Ascending aorta (tissue), 2 donors: Measurements from ENCODE around the gene ZBTB11. TPM values are rescaled to one million over a fixed set of nuclear protein-coding genes. Genes with fewer than 3 reads are reported as not detected.

Experiments
- DNase-seq, 2 donors: peaks; one replicate each; pipeline ENCODE4 v3.0.0-alpha.2; 2019; ENCODE audit warnings: low spot score in 2 of 2
- H3K27ac ChIP-seq, 2 donors: fragments of 200-600 bp; sonication (generic); one replicate each; pipeline ENCODE4 v1.5.1; 2016 to 2017; ENCODE audit warnings: mild to moderate bottlenecking in 1 of 2
- H3K27me3 ChIP-seq: fragments of 200-600 bp; sonication (generic); one replicate; pipeline ENCODE4 v1.5.1; 2017
- H3K36me3 ChIP-seq, 2 donors: fragments of 200-600 bp; sonication (generic); one replicate each; pipeline ENCODE4 v1.5.1; 2016
- H3K4me1 ChIP-seq, 2 donors: fragments of 200-600 bp; sonication (generic); one replicate each; pipeline ENCODE4 v1.5.1; 2016 to 2017; ENCODE audit warnings: mild to moderate bottlenecking in 1 of 2
- H3K4me3 ChIP-seq, 2 donors: fragments of 200-600 bp; sonication (generic); one replicate each; pipeline ENCODE4 v1.5.1; 2016 to 2017; ENCODE audit warnings: mild to moderate bottlenecking in 1 of 2
- H3K9me3 ChIP-seq, 2 donors: fragments of 200-600 bp; sonication (generic); one replicate each; pipeline ENCODE4 v1.5.1; 2016
- intact Hi-C: fragments of 100-400 bp; cut with DNase I; formaldehyde crosslinking; loops from one replicate; pipeline ENCODE4 v1.15.1; 2023
- total RNA-seq: library from RNA; depleted of rRNA; stranded (reverse); fragments of >200 nt; gene quantifications from one replicate; pipeline ENCODE4 v1.1.0, GENCODE V29; 2016
- TF ChIP-seq, protein P1 (sequence below), 3 experiments: fragments of 200-600 bp in 2 of 3; fragments of 450-650 bp in 1 of 3; sonication (generic) in 2 of 3; IDR thresholded peaks; one replicate each; pipeline ENCODE4 v1.5.1; 2016 to 2019; ENCODE audit warnings: antibody characterized with exemption in 3 of 3, mild to moderate bottlenecking in 1 of 3, moderate library complexity in 1 of 3

The ZBTB11 gene, protein sequence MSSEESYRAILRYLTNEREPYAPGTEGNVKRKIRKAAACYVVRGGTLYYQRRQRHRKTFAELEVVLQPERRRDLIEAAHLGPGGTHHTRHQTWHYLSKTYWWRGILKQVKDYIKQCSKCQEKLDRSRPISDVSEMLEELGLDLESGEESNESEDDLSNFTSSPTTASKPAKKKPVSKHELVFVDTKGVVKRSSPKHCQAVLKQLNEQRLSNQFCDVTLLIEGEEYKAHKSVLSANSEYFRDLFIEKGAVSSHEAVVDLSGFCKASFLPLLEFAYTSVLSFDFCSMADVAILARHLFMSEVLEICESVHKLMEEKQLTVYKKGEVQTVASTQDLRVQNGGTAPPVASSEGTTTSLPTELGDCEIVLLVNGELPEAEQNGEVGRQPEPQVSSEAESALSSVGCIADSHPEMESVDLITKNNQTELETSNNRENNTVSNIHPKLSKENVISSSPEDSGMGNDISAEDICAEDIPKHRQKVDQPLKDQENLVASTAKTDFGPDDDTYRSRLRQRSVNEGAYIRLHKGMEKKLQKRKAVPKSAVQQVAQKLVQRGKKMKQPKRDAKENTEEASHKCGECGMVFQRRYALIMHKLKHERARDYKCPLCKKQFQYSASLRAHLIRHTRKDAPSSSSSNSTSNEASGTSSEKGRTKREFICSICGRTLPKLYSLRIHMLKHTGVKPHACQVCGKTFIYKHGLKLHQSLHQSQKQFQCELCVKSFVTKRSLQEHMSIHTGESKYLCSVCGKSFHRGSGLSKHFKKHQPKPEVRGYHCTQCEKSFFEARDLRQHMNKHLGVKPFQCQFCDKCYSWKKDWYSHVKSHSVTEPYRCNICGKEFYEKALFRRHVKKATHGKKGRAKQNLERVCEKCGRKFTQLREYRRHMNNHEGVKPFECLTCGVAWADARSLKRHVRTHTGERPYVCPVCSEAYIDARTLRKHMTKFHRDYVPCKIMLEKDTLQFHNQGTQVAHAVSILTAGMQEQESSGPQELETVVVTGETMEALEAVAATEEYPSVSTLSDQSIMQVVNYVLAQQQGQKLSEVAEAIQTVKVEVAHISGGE
- total RNA-seq = 16.5 TPM

DNA sequence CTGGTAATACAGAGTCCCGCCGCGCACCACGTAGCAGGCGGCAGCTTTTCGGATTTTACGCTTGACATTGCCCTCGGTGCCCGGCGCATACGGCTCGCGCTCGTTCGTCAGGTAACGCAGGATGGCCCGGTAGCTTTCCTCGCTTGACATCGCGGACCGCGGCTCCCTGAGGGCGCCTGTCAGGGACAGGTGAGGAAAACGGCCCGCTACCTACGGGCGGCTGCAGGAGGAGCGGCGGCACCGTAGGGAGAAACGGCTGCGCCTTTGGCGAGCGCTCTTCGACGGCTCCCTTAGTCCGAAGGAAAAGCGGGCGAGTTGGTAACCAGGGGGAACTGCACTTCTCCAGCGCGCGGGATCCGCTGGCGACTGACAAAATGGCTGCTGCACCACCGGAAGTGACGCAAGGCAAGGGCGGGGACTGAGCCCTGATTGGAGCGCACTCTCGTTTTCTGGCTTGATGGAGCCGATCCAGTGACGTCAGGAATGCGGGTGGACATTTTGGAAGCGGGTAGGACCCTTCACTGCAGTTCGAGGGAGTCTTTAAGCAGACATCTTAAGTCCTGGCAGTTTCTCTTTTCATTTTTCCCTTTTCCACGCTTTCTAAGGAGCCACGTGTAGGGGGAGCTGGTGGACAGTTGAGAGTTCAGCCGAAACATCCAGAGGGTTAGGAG is at the start of gene ZBTB11:
Gene ZBTB11, minus strand, starts transcription at position 368 of the 671 bp plus-strand sequence. Its CDS starts 218 bp downstream, at position 150.
- no peaks in the 10 kb centered on the region for H3K9me3 ChIP-seq
- peak within 1 kb of the TSS; percentile 93 to 95 for H3K27ac ChIP-seq
- DNase-seq = peak; percentile 97 to 100
- no peaks in the 10 kb centered on the region for H3K27me3 ChIP-seq
- TF ChIP-seq, protein P1, sequence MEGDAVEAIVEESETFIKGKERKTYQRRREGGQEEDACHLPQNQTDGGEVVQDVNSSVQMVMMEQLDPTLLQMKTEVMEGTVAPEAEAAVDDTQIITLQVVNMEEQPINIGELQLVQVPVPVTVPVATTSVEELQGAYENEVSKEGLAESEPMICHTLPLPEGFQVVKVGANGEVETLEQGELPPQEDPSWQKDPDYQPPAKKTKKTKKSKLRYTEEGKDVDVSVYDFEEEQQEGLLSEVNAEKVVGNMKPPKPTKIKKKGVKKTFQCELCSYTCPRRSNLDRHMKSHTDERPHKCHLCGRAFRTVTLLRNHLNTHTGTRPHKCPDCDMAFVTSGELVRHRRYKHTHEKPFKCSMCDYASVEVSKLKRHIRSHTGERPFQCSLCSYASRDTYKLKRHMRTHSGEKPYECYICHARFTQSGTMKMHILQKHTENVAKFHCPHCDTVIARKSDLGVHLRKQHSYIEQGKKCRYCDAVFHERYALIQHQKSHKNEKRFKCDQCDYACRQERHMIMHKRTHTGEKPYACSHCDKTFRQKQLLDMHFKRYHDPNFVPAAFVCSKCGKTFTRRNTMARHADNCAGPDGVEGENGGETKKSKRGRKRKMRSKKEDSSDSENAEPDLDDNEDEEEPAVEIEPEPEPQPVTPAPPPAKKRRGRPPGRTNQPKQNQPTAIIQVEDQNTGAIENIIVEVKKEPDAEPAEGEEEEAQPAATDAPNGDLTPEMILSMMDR (IDR thresholded peaks at IDR 0.05) = peak; percentile 40 to 66 (median 45)
- intact Hi-C loops = loop anchor here (1.0 to 5.0 kb wide), 8 partner anchors 9 to 1276 kb away; partner anchors contain the start of genes LNP1, NFKBIZ, NXPE3 and PCNP
- peaks cover 5 to 12% of the 10 kb centered on the region in 2 donors for H3K4me1 ChIP-seq
- H3K4me3 ChIP-seq = peak within 1 kb of the TSS; percentile 94 to 95
- H3K36me3 ChIP-seq = peaks cover 23 to 24% of the 10 kb centered on the region in 2 donors

DNA sequence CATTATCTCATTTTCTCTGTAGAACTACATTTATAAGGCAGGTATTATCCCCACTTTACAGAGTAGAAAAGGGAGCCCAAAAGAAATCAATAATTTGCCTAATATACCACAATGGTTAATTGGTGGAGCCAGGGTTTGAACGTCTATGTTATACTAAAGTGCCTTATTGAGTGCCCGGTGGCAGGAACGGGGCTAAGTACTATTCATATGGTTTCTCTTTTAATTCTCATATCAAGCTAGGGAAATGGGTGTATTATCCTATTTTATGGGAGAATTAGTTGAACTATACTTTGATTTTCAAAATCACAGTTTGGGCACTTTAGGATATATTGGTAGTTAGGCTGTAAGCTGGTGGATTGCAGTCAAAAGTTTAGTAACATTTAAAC is 49.0 kb upstream of the ZBTB11 start:
- Histone ChIP-seq H3K9me3 (no peaks in the 10 kb centered on the region), H3K27me3 (no peaks in the 10 kb centered on the region), H3K36me3 (no peaks in the 10 kb centered on the region), H3K4me1 (peaks cover 0 to 4% of the 10 kb centered on the region in 2 donors), H3K27ac (no peak overlapping the region), H3K4me3 (peak overlapping the region; percentile 70 to 75)
- DNase-seq = no peak
- TF ChIP-seq, protein P1 (IDR thresholded peaks at IDR 0.05) = no peak
- intact Hi-C loops = loop anchor here (2.0 kb wide), 1 partner anchor 39 kb away; the partner anchor contains the start of gene RPL24

DNA sequence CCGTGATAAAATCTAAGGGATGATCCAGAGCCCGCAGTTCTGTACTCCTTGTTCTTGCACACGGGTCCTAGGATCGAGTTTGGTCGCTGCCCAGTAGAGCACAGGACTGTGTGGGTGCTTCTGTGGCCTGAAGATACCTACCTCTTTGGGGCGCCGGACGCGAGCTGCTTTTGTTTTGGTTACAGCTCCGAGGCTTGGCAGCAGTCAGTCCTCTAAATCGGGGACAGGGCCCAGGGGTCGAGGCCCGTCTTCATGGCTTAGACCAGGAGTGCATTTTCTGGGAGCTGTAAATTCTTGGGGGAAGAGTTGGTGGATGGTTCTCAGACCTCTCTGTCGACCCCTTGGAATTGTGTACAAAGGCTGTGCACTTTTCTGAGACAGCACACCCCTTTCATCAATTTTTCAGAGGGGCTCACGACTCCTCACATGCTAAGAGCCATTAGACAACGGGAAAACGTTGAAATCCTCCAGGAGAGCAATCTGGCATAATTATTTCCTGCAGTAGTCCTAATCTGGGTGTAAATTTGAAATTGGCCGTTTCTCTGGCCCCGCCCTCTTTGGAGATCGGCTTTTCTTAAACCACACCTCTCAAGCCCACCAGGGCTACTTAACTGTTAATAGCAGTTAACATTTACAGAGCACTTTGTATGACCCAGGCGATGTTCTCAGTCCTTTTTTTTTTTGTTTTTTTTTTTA is 48.4 kb upstream of the ZBTB11 start:
- DNase-seq = peak in 1 of 2 donors; percentile 70
- peak overlapping the region; percentile 70 to 75 for H3K4me3 ChIP-seq
- intact Hi-C loops = loop anchor here (2.0 kb wide), 1 partner anchor 39 kb away; the partner anchor contains the start of gene RPL24
- no peaks in the 10 kb centered on the region for H3K36me3 ChIP-seq
- TF ChIP-seq, protein P1 (IDR thresholded peaks at IDR 0.05) = no peak
- H3K9me3 ChIP-seq = no peaks in the 10 kb centered on the region
- H3K4me1 ChIP-seq = peaks cover 0 to 4% of the 10 kb centered on the region in 2 donors
- H3K27me3 ChIP-seq = no peaks in the 10 kb centered on the region
- H3K27ac ChIP-seq = peak overlapping the region; percentile 54 to 72

DNA sequence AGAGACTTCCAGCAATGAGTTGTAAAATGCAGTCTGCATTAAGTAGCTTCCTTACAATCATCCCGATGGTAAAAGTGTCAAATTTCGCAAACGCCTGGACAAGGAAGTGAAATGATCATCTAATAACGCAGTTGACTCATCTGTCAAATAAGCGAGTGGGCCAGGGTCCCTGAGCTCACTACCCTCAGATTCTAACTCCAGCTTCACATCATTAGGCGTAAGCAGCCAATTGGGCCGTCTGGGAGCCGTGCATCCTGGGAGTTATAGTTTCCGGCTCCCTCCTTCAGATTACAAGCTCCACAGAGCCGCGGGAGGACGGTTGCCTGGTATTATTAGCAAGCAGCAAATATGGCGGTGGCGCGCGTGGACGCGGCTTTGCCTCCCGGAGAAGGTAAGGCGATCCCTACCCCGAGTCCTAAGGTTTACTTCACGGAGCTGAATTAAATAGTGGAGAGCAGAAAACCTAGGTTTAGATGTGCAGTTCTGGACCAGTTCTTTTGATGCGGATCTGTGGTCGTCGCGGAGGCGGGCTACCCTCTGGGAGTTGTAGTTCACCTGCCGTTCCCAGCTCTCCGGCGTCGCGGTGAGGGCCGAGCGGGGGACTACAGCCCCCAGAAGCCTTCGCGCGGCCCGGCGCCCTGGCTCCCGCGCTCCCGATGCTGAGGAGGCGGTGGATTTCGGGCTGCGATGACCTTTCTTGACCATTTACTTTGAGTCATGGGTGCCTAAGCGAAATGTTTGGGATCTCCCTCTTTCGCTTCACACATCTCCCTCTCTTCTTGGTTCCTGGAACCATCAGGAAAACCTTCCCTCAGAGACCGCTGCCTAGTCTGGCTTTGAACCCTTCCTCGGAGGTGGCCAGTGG is 47.6 kb upstream of the ZBTB11 start, which contains the start of gene CEP97:
Gene CEP97, plus strand, starts transcription at position 286 of the 865 bp plus-strand sequence. Its CDS starts 63 bp downstream, at position 349.
- Histone ChIP-seq H3K4me3 (peak within 1 kb of the TSS; percentile 70 to 75), H3K36me3 (no peaks in the 10 kb centered on the region), H3K27ac (peak within 1 kb of the TSS; percentile 54 to 72), H3K27me3 (no peaks in the 10 kb centered on the region), H3K4me1 (peaks cover 0 to 4% of the 10 kb centered on the region in 2 donors), H3K9me3 (no peaks in the 10 kb centered on the region)
- intact Hi-C loops = loop anchor here (1.0 to 5.0 kb wide), 4 partner anchors 38 to 150 kb away; partner anchors contain the start of genes NFKBIZ, NXPE3, PCNP and RPL24
- peak; percentile 80 to 96 for DNase-seq
- TF ChIP-seq, protein P1 (IDR thresholded peaks at IDR 0.05) = peak in 1 of 3 experiments; percentile 6
